A673 (cell line): ENCODE data around the gene NARF.

Source experiments
- EZH2 ChIP-seq: fragments of 200-600 bp; sonication (generic); IDR thresholded peaks from 2 replicates; pipeline ENCODE4 v1.6.1; 2017; ENCODE audit warnings: borderline replicate concordance, low read depth, mild to moderate bottlenecking, mixed read lengths, antibody characterized with exemption, low read length; ENCODE audit not compliant: poor library complexity, severe bottlenecking
- TF ChIP-seq, protein P1 (sequence below): fragments of 300-800, 200-600 bp; sonication (generic); conservative IDR thresholded peaks from 2 replicates; pipeline ENCODE4 v1.5.1; 2017; ENCODE audit warnings: low read depth, mild to moderate bottlenecking, antibody characterized with exemption, low read length, moderate library complexity, mixed read lengths

DNA sequence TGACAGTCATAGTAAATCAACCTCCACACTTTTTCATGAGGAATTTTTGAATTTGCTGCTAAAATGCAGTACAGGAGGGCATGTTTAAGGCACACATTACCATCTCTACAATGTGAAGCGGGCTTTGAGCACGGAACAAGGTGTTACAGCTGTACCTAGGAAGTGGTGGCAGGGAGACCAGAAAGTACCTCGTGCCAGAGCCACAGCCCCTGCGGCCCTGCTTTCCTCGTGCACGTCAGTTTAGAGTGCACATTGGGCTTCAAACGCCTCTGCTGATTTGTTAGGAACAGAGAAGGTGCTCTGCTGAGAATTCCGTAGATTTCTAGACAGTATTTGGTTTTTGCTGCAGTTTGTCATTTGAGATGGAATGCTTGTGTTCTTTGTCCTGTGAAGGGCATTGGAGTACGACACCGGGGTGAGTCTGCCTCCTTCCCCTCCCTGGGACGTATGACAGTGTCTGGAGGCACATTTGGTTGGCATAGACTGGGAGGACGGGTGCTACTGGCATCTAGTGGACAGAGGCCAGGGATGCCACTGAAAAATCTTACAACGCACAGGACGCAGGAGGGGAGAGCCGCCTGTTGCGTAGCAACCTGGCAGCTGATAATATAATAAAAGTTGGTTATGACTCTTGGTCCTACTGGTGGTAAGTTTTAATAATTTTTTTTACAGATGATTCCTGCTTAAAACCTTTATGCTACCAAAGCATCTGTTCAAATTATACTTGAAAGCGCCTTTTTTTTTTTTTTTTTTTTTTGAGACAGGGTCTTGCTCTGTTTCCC is 70.1 kb downstream of the NARF start:
- TF ChIP-seq, protein P1, sequence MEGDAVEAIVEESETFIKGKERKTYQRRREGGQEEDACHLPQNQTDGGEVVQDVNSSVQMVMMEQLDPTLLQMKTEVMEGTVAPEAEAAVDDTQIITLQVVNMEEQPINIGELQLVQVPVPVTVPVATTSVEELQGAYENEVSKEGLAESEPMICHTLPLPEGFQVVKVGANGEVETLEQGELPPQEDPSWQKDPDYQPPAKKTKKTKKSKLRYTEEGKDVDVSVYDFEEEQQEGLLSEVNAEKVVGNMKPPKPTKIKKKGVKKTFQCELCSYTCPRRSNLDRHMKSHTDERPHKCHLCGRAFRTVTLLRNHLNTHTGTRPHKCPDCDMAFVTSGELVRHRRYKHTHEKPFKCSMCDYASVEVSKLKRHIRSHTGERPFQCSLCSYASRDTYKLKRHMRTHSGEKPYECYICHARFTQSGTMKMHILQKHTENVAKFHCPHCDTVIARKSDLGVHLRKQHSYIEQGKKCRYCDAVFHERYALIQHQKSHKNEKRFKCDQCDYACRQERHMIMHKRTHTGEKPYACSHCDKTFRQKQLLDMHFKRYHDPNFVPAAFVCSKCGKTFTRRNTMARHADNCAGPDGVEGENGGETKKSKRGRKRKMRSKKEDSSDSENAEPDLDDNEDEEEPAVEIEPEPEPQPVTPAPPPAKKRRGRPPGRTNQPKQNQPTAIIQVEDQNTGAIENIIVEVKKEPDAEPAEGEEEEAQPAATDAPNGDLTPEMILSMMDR: peak; percentile 28; the same call in 1 of the 2 replicates
- TF ChIP-seq EZH2: no peak
